Endothelial cell (in vitro differentiated cells): ENCODE data around the gene NISCH. TPM values are rescaled to one million over a fixed set of nuclear protein-coding genes. Genes with fewer than 3 reads are reported as not detected.
A peak's percentile ranks its signal among the peaks of the same experiment; 100 is the strongest.

Source experiments
- DNase-seq: peaks from one replicate; pipeline ENCODE4 v3.0.0; 2021; ENCODE audit warnings: low spot score
- H3K27ac Mint-ChIP-seq: one replicate; pipeline ENCODE4 v1.8.0; 2021; ENCODE audit warnings: mixed read lengths, inconsistent platforms; ENCODE audit not compliant: unreplicated experiment
- H3K27me3 Mint-ChIP-seq: one replicate; pipeline ENCODE4 v1.8.0; 2021; ENCODE audit warnings: mild to moderate bottlenecking, moderate library complexity, mixed read lengths, inconsistent platforms; ENCODE audit not compliant: unreplicated experiment
- H3K36me3 Mint-ChIP-seq: one replicate; pipeline ENCODE4 v1.8.0; 2021; ENCODE audit warnings: mild to moderate bottlenecking, low read depth, mixed read lengths, inconsistent platforms; ENCODE audit not compliant: unreplicated experiment
- H3K4me1 Mint-ChIP-seq: one replicate; pipeline ENCODE4 v1.8.0; 2021; ENCODE audit warnings: mild to moderate bottlenecking, mixed read lengths, inconsistent platforms; ENCODE audit not compliant: unreplicated experiment
- H3K4me3 Mint-ChIP-seq: one replicate; pipeline ENCODE4 v1.8.0; 2021; ENCODE audit warnings: mild to moderate bottlenecking, mixed read lengths, inconsistent platforms; ENCODE audit not compliant: unreplicated experiment
- H3K9me3 Mint-ChIP-seq: one replicate; pipeline ENCODE4 v1.8.0; 2021; ENCODE audit warnings: mixed read lengths, inconsistent platforms; ENCODE audit not compliant: unreplicated experiment
- total RNA-seq: library from RNA; stranded (reverse); fragmentation: NEBNext Ultra II Directional; extraction: Animal tissue kit (Norgen Biotek cat#: 25700); gene quantifications from one replicate; pipeline ENCODE4 v1.2.1, GENCODE V29; 2021; ENCODE audit not compliant: unreplicated experiment
- TF ChIP-seq, protein P1 (sequence below): fragments of 200-600 bp; sonication (generic); IDR thresholded peaks from one replicate; pipeline ENCODE4 v1.5.0; 2021; ENCODE audit warnings: antibody characterized with exemption; ENCODE audit not compliant: unreplicated experiment

NISCH gene
- total RNA-seq, 1 donor from 2014 or later, result 261 TPM

DNA sequence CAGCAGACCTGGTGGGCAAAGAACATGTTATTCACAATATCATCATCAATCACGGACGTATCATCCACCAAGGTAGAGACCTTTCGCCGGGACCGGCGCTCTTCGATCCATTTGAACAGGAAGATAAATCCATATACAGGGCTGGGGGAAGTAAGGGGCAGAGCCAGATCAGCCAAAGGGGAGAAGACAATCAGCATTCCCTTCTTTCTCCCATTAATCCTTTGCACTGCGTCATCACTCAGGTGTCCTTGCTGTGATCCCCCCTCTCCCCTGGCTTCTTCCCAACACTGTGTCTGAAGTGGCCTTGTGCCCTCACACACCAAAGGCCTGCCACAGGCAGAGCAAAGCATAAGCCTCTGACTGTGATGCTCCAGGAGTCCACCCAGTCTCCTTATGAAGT lies 46.9 kb upstream of the NISCH start:
- Mint-ChIP-seq H3K4me3 (peak overlapping the region; percentile 95), H3K36me3 (peaks cover 25% of the 10 kb centered on the region), H3K9me3 (no peaks in the 10 kb centered on the region), H3K4me1 (peaks cover 23% of the 10 kb centered on the region), H3K27me3 (peaks cover 19% of the 10 kb centered on the region), H3K27ac (peak overlapping the region; percentile 84)
- DNase-seq, result no peak
- TF ChIP-seq, protein P1, sequence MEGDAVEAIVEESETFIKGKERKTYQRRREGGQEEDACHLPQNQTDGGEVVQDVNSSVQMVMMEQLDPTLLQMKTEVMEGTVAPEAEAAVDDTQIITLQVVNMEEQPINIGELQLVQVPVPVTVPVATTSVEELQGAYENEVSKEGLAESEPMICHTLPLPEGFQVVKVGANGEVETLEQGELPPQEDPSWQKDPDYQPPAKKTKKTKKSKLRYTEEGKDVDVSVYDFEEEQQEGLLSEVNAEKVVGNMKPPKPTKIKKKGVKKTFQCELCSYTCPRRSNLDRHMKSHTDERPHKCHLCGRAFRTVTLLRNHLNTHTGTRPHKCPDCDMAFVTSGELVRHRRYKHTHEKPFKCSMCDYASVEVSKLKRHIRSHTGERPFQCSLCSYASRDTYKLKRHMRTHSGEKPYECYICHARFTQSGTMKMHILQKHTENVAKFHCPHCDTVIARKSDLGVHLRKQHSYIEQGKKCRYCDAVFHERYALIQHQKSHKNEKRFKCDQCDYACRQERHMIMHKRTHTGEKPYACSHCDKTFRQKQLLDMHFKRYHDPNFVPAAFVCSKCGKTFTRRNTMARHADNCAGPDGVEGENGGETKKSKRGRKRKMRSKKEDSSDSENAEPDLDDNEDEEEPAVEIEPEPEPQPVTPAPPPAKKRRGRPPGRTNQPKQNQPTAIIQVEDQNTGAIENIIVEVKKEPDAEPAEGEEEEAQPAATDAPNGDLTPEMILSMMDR, result no peak

DNA sequence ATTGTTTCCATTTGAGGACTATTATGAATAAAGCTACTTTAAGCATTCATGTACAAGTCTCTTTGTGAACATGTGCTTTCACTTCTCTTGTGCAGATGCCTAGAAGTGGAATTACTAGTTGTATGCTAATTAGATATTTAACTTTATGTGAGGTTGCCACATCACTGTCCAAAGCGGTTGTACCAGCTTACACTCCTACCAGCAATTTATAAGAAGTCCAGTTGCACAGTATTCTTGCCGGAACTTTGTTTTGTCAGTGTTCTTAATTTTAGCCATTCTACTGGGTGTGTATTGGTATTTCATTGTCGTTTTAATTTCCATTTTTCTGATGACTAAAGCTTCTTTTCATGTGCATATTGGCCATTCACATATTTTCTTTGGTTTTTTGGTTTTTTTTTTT lies 39.6 kb upstream of the NISCH start:
- TF ChIP-seq, protein P1, result no peak
- Mint-ChIP-seq H3K36me3 (peaks cover 4% of the 10 kb centered on the region), H3K27me3 (peaks cover 6% of the 10 kb centered on the region), H3K4me3 (no peak overlapping the region), H3K9me3 (no peaks in the 10 kb centered on the region), H3K27ac (no peak overlapping the region), H3K4me1 (peaks cover 19% of the 10 kb centered on the region)
- DNase-seq, result no peak

DNA sequence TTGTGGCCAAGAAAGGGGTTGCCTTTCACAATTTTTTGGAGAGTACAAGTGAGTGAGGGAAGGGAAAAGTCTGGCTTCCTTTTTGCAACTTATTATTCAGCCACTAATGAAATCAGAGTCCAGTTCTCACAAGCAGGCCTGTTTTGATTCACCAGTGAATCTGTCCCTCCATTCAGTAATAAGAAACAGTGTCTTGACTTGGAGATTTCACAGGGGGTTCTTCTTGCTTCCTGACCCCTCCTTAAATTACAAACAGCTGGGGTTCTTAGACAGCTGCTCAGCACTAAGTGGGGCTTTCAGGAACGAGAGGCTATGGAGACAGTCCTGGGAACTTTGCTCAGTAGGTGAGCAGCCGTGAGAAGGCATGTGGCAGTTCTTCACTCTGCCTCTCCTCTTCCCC lies 35.0 kb upstream of the NISCH start:
- Mint-ChIP-seq H3K27ac (no peak overlapping the region), H3K27me3 (peaks cover 7% of the 10 kb centered on the region), H3K9me3 (no peaks in the 10 kb centered on the region), H3K36me3 (peaks cover 4% of the 10 kb centered on the region), H3K4me1 (peaks cover 32% of the 10 kb centered on the region), H3K4me3 (no peak overlapping the region)
- no peak for DNase-seq
- TF ChIP-seq, protein P1, result no peak

DNA sequence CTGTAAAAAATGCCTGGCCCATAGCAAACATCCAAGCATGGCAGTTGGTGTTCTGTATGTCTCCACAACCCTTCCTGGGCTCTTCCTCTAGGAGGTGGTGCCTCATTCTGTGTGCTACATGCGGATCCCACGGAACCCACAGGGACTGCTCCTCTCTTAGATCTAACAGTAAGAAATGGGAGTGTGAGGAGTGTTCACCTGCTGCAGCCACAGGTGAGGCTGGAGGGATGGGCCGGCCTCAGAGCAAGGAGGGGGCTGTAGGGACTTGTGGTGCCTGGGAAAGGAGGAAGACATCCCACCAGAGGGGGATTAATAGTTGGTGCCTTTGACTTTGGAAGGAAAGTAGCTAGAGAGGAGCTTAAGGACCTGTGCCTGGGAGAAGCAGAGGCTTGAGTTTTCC lies 32.7 kb upstream of the NISCH start:
- Mint-ChIP-seq H3K27ac (no peak overlapping the region), H3K27me3 (peaks cover 11% of the 10 kb centered on the region), H3K4me1 (peaks cover 34% of the 10 kb centered on the region), H3K9me3 (no peaks in the 10 kb centered on the region), H3K4me3 (no peak overlapping the region), H3K36me3 (peaks cover 4% of the 10 kb centered on the region)
- TF ChIP-seq, protein P1, result no peak
- no peak for DNase-seq

DNA sequence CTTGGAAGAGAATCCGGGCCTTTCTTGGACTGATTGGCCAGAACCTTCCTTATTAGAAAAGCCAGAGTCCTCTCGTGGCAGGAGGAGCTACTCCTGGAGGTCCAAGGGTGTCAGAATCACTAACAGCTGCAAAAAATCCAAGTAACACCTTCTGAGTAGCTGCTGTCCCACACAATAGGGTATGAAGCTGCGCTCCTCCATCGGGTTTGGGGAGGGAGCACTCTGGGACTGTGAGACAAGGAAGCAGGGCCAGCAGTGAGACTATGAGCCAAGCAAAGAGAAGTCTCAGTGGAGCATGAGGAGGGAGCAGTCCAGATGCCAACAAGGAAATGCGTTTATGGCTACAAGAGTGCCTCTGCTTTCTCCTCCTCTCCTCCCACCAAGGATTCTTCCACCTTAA lies 32.2 kb upstream of the NISCH start:
- Mint-ChIP-seq H3K36me3 (peaks cover 4% of the 10 kb centered on the region), H3K27ac (no peak overlapping the region), H3K4me3 (no peak overlapping the region), H3K27me3 (peaks cover 11% of the 10 kb centered on the region), H3K9me3 (no peaks in the 10 kb centered on the region), H3K4me1 (peaks cover 39% of the 10 kb centered on the region)
- TF ChIP-seq, protein P1, result no peak
- DNase-seq, result no peak
